Measurements from ENCODE around the gene OR2D3.
"Not testable (repeated sequence)": the region's sequence is repeated elsewhere in the genome, so short reads cannot be mapped to it uniquely, and the experiment has no call there.

Gene OR2D3

GRCh38 chr11:6920702-6921101 is at the start of gene OR2D3:
Gene OR2D3 (plus strand): TSS chr11:6921002. CDS start chr11:6921002, 0 bp downstream.
- no peak for DNase-seq (ENCODE audit: low read depth in 2 of 2)

GRCh38 chr11:6871278-6871677 is 49.5 kb upstream of the OR2D3 start:
- no peak for DNase-seq (ENCODE audit: low read depth in 2 of 2)

- DNase-seq (ENCODE audit: low read depth in 2 of 2) = no peak
Measured at GRCh38 chr11:6875761-6876160, 45.0 kb upstream of the OR2D3 start.

GRCh38 chr11:6876325-6876724 is 44.5 kb upstream of the OR2D3 start, which contains the start of gene OR10A4:
Gene OR10A4 (plus strand): TSS chr11:6876625. CDS start chr11:6876648, 23 bp downstream.
- no peak for DNase-seq (ENCODE audit: low read depth in 2 of 2)

GRCh38 chr11:6876914-6877313 is 43.9 kb upstream of the OR2D3 start:
- DNase-seq (ENCODE audit: low read depth in 2 of 2) = no peak

- DNase-seq (ENCODE audit: low read depth in 2 of 2) = no peak
Measured at GRCh38 chr11:6882751-6883150, 38.1 kb upstream of the OR2D3 start.

- not testable (repeated sequence) for DNase-seq (ENCODE audit: low read depth in 2 of 2)
Measured at GRCh38 chr11:6887711-6888110, 33.1 kb upstream of the OR2D3 start.

- DNase-seq (ENCODE audit: low read depth in 2 of 2) = no peak
Measured at GRCh38 chr11:6888830-6889229, 32.0 kb upstream of the OR2D3 start.

GRCh38 chr11:6889835-6890234 is 31.0 kb upstream of the OR2D3 start:
- DNase-seq (ENCODE audit: low read depth in 2 of 2) = no peak

GRCh38 chr11:6892400-6892799 is 28.4 kb upstream of the OR2D3 start, which contains the start of gene OR2D2:
Gene OR2D2 (minus strand): TSS chr11:6892500. CDS start chr11:6892500, 0 bp downstream.
- no peak for DNase-seq (ENCODE audit: low read depth in 2 of 2)

- no peak for DNase-seq (ENCODE audit: low read depth in 2 of 2)
Measured at GRCh38 chr11:6894097-6894496, 26.7 kb upstream of the OR2D3 start.

- DNase-seq (ENCODE audit: low read depth in 2 of 2) = no peak
Measured at GRCh38 chr11:6895010-6895409, 25.8 kb upstream of the OR2D3 start.

GRCh38 chr11:6898911-6899310 is 21.9 kb upstream of the OR2D3 start:
- DNase-seq (ENCODE audit: low read depth in 2 of 2) = no peak

- no peak for DNase-seq (ENCODE audit: low read depth in 2 of 2)
Measured at GRCh38 chr11:6900327-6900999, 20.3 kb upstream of the OR2D3 start.

- not testable (repeated sequence) for DNase-seq (ENCODE audit: low read depth in 2 of 2)
Measured at GRCh38 chr11:6904804-6905203, 16.0 kb upstream of the OR2D3 start.

- DNase-seq (ENCODE audit: low read depth in 2 of 2) = no peak
Measured at GRCh38 chr11:6911378-6911777, 9.4 kb upstream of the OR2D3 start.

- DNase-seq (ENCODE audit: low read depth in 2 of 2) = no peak
Measured at GRCh38 chr11:6911948-6912347, 8.9 kb upstream of the OR2D3 start.

- no peak for DNase-seq (ENCODE audit: low read depth in 2 of 2)
Measured at GRCh38 chr11:6919698-6920097, 1.1 kb upstream of the OR2D3 start.

GRCh38 chr11:6925007-6925577 is 4.3 kb downstream of the OR2D3 start:
- no peak for DNase-seq (ENCODE audit: low read depth in 2 of 2)

GRCh38 chr11:6925636-6926207 is 4.9 kb downstream of the OR2D3 start:
- DNase-seq (ENCODE audit: low read depth in 2 of 2) = no peak

GRCh38 chr11:6926208-6927029 is 5.6 kb downstream of the OR2D3 start, which contains the start of gene ZNF215:
Gene ZNF215 (plus strand): TSS chr11:6926426. CDS start chr11:6932273, 5,847 bp downstream.
- DNase-seq (ENCODE audit: low read depth in 2 of 2) = no peak

- no peak for DNase-seq (ENCODE audit: low read depth in 2 of 2)
Measured at GRCh38 chr11:6927030-6927617, 6.3 kb downstream of the OR2D3 start.

Data from stimulated activated CD4-positive, alpha-beta T cell treated with anti-CD3 and anti-CD28 coated beads, Interleukin-1b, Interleukin-23, amount 100 ng/mL, for 1 hour (primary cell).